IMR-90 (cell line): ENCODE data around the gene THOP1. TPM values are rescaled to one million over a fixed set of nuclear protein-coding genes. Genes with fewer than 3 reads are reported as not detected.

ENCODE experiments used
- ATAC-seq: fragments of 200-7000 bp; cut with Tn5 transposase; 2 replicates; pipeline ENCODE4 v1.9.1; 2020; ENCODE audit warnings: low read depth, mild to moderate bottlenecking, moderate library complexity
- BruUV-seq: library from RNA; stranded (reverse); fragments of 400-500 nt; replicated peaks from 2 replicates; lab custom pipeline; 2021; lab: Mats Ljungman, UMichigan
- CTCF ChIA-PET: fragments of 300-600 bp; formaldehyde crosslinking; extraction: SDS; loops from one replicate; lab custom pipeline; 2021; ENCODE audit warnings: antibody characterized with exemption; lab: Yijun Ruan, JAX
- POLR2A ChIA-PET: fragments of 300-600 bp; sonication (Branson Sonifier 250); formaldehyde crosslinking; loops from one replicate; lab custom pipeline; 2022; ENCODE audit warnings: antibody characterized with exemption; ENCODE audit not compliant: unreplicated experiment; lab: Charles Lee
- DNase-seq: peaks from one replicate; pipeline ENCODE4 v3.0.0; 2013
- H2AFZ ChIP-seq: replicated peaks from 2 replicates; pipeline ENCODE3; 2013; ENCODE audit warnings: low read length, mild to moderate bottlenecking; ENCODE audit not compliant: poor library complexity
- H2AK5ac ChIP-seq: 2 replicates; pipeline ENCODE4 v1.6.1; 2013; ENCODE audit warnings: low read depth, low read length, inconsistent platforms
- H2AK9ac ChIP-seq: replicated peaks from 2 replicates; pipeline ENCODE3; 2013; ENCODE audit warnings: mild to moderate bottlenecking, low read depth, low read length, moderate library complexity; ENCODE audit not compliant: poor library complexity
- H2BK120ac ChIP-seq: 2 replicates; pipeline ENCODE4 v1.6.1; 2013; ENCODE audit warnings: low read depth, low read length, inconsistent platforms
- H2BK15ac ChIP-seq: 3 replicates; pipeline ENCODE4 v1.6.1; 2013; ENCODE audit warnings: low read depth, low read length, inconsistent platforms
- H2BK20ac ChIP-seq: 2 replicates; pipeline ENCODE4 v1.6.1; 2013; ENCODE audit warnings: low read depth, mild to moderate bottlenecking, inconsistent platforms, low read length, moderate library complexity
- H2BK5ac ChIP-seq: 2 replicates; pipeline ENCODE4 v1.6.1; 2013; ENCODE audit warnings: mild to moderate bottlenecking, low read depth, low read length, inconsistent platforms; ENCODE audit not compliant: poor library complexity, severe bottlenecking
- H3K14ac ChIP-seq: replicated peaks from 2 replicates; pipeline ENCODE4 v1.6.1; 2013; ENCODE audit warnings: low read depth, low read length, inconsistent platforms
- H3K18ac ChIP-seq: 2 replicates; pipeline ENCODE4 v1.6.1; 2013; ENCODE audit warnings: low read depth, low read length, control low read depth
- H3K23ac ChIP-seq: 2 replicates; pipeline ENCODE4 v1.6.1; 2013; ENCODE audit warnings: low read depth, low read length, inconsistent platforms
- H3K27ac ChIP-seq: 2 replicates; pipeline ENCODE4 v1.5.1; 2013; ENCODE audit warnings: mild to moderate bottlenecking, control low read depth, low read length; ENCODE audit not compliant: insufficient read depth
- H3K27me3 ChIP-seq: 2 replicates; pipeline ENCODE4 v1.6.1; 2013; ENCODE audit warnings: low read length; ENCODE audit not compliant: control insufficient read depth, insufficient read depth
- H3K36me3 ChIP-seq: 2 replicates; pipeline ENCODE4 v1.6.1; 2013; ENCODE audit warnings: low read length, mixed read lengths; ENCODE audit not compliant: control insufficient read depth, insufficient read depth
- H3K4ac ChIP-seq: 2 replicates; pipeline ENCODE4 v1.6.1; 2013; ENCODE audit warnings: low read depth, low read length, inconsistent platforms
- H3K4me1 ChIP-seq: 2 replicates; pipeline ENCODE4 v1.6.1; 2013; ENCODE audit warnings: low read length, mixed read lengths; ENCODE audit not compliant: control insufficient read depth, insufficient read depth
- H3K4me2 ChIP-seq: 2 replicates; pipeline ENCODE4 v1.6.1; 2013; ENCODE audit warnings: low read depth, mild to moderate bottlenecking, control low read depth, low read length, moderate library complexity
- H3K4me3 ChIP-seq: 2 replicates; pipeline ENCODE4 v1.5.1; 2013; ENCODE audit warnings: low read depth, mild to moderate bottlenecking, control low read depth, low read length, moderate library complexity; ENCODE audit not compliant: insufficient read depth
- H3K56ac ChIP-seq: 2 replicates; pipeline ENCODE4 v1.6.1; 2013; ENCODE audit warnings: low read length, inconsistent platforms; ENCODE audit not compliant: insufficient read depth; ENCODE audit errors: extremely low read depth
- H3K79me1 ChIP-seq, 2 experiments: 2 replicates each; pipeline ENCODE4 v1.6.1; 2013; ENCODE audit warnings: low read length in 2 of 2, inconsistent platforms in 1 of 2, low read depth in 1 of 2
- H3K9ac ChIP-seq: 2 replicates; pipeline ENCODE4 v1.6.1; 2013; ENCODE audit warnings: low read depth, low read length, control low read depth
- H3K9me1 ChIP-seq: 2 replicates; pipeline ENCODE4 v1.6.1; 2013; ENCODE audit warnings: low read length, inconsistent platforms; ENCODE audit not compliant: insufficient read depth
- H3K9me3 ChIP-seq: 2 replicates; pipeline ENCODE4 v1.6.1; 2013; ENCODE audit warnings: low read length; ENCODE audit not compliant: control insufficient read depth, insufficient read depth
- H4K20me1 ChIP-seq: 2 replicates; pipeline ENCODE4 v1.6.1; 2013; ENCODE audit warnings: low read length, inconsistent platforms; ENCODE audit not compliant: insufficient read depth
- H4K5ac ChIP-seq: 2 replicates; pipeline ENCODE4 v1.6.1; 2013; ENCODE audit warnings: mild to moderate bottlenecking, low read depth, low read length, control low read depth
- H4K8ac ChIP-seq, 2 experiments: 2 replicates each; pipeline ENCODE4 v1.6.1; 2013; ENCODE audit warnings: low read depth in 2 of 2, low read length in 2 of 2, control low read depth in 1 of 2, inconsistent platforms in 1 of 2
- H4K91ac ChIP-seq: 2 replicates; pipeline ENCODE4 v1.6.1; 2013; ENCODE audit warnings: low read depth, low read length, inconsistent platforms; ENCODE audit not compliant: insufficient read depth
- CHD1 ChIP-seq: IDR thresholded peaks from 2 replicates; pipeline ENCODE4 v1.6.1; 2012; ENCODE audit warnings: low read depth, low read length, improper control_type of control experiment
- MAFK ChIP-seq: IDR thresholded peaks from 2 replicates; pipeline ENCODE4 v1.6.1; 2012; ENCODE audit warnings: low read depth, low read length, improper control_type of control experiment
- MAZ ChIP-seq: IDR thresholded peaks from 2 replicates; pipeline ENCODE4 v1.6.1; 2012; ENCODE audit warnings: low read depth, mild to moderate bottlenecking, low read length, improper control_type of control experiment, moderate library complexity, borderline replicate concordance
- NFE2L2 ChIP-seq: fragments of 150-350 bp; IDR thresholded peaks from 2 replicates; pipeline ENCODE4 v1.6.1; 2016; ENCODE audit warnings: low read depth, mild to moderate bottlenecking, low read length
- RCOR1 ChIP-seq: IDR thresholded peaks from 2 replicates; pipeline ENCODE4 v1.6.1; 2012; ENCODE audit warnings: mild to moderate bottlenecking, low read length, improper control_type of control experiment; ENCODE audit not compliant: insufficient replicate concordance
- SMC3 ChIP-seq: fragments of 150-350 bp; IDR thresholded peaks from 2 replicates; pipeline ENCODE4 v1.6.1; 2016; ENCODE audit warnings: low read depth, mild to moderate bottlenecking, antibody characterized with exemption, low read length, moderate library complexity
- WGBS, 2 experiments: methylation state at CpG; one replicate each; pipeline versions ENCODE4 v1.1.5 to v1.1.7; 2013; ENCODE audit warnings: missing lambda C conversion rate in 2 of 2; ENCODE audit not compliant: insufficient read length in 1 of 2; ENCODE audit errors: extremely low coverage in 2 of 2; 5-methylcytosine and 5-hydroxymethylcytosine counted together
- dilution Hi-C: fragments of 300-500 bp; cut with HindIII; formaldehyde crosslinking; loops from one replicate; pipeline ENCODE4 v1.14.3; 2018; ENCODE audit warnings: low sequenced_read_pairs; ENCODE audit not compliant: unreplicated experiment
- in situ Hi-C: fragments of 300-500 bp; cut with MboI; formaldehyde crosslinking; loops from 3 replicates; pipeline ENCODE4 v1.14.3; 2019; ENCODE audit warnings: low sequenced_read_pairs, inconsistent platforms, mixed read lengths
- intact Hi-C: fragments of 100-400 bp; cut with micrococcal nuclease; formaldehyde crosslinking; loops from 2 replicates; pipeline ENCODE4 v1.10.0; 2022
- polyA plus RNA-seq, 3 experiments: library from polyadenylated mRNA; depleted of rRNA; stranded (reverse); fragments of >200 nt; gene quantifications; 2 replicates each; pipeline ENCODE4 v1.2.3, GENCODE V29; 2012; ENCODE audit warnings: low replicate concordance in 1 of 3
- total RNA-seq: library from RNA; depleted of rRNA; stranded (reverse); fragments of >200 nt; gene quantifications from 2 replicates; pipeline ENCODE4 v1.2.3, GENCODE V29; 2012
- TF ChIP-seq, protein P1 (sequence below): fragments of 150-350 bp; IDR thresholded peaks from 2 replicates; pipeline ENCODE4 v1.6.1; 2016; ENCODE audit warnings: low read depth, mild to moderate bottlenecking, low read length, moderate library complexity, borderline replicate concordance

THOP1 gene
- total and polyA plus RNA-seq, 2 of the 4 experiments (the other 2 are of a cell fraction) = 57.5 to 91.9 TPM

DNA sequence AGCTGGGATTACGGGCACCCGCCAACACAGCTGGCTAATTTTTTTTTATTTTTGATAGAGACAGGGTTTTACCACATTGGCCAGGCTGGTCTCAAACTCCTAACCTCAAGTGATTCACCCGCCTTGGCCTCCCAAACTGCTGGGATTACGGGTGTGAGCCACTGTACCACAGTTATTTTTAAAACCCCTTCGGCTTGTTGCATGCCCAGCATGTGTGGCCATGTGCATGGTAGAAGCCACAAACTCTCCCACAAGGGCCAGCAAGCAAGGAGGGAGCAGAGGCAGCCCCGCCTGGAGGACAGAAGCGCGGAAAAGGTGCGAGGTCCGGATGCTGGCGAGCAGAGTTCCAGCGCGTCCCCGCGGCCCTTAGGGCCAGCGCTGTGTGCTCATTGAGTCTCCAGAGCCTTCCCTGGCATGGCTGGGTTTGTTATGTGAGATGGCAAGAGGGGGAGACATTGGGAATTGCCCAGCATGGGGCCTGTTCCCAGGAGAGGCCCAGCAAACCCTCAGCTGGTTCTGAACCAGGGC is 12.9 kb downstream of the THOP1 start:
- intact Hi-C loops (no loop called here), dilution Hi-C loops (no loop called here), in situ Hi-C loops (no loop called here)
- Histone ChIP-seq H3K27ac (no peak overlapping the region), H2AK5ac (no peak overlapping the region), H3K14ac (no peak overlapping the region), H2BK20ac (no peak overlapping the region), H3K56ac (no peak overlapping the region), H2BK120ac (no peak overlapping the region), H4K5ac (no peak overlapping the region), H4K8ac (no peak overlapping the region), H2AK9ac (no peak overlapping the region), H3K18ac (no peak overlapping the region), H2AFZ (no peak overlapping the region), H3K9ac (no peak overlapping the region), H3K9me3 (no peaks in the 10 kb centered on the region), H3K4me3 (no peak overlapping the region), H2BK5ac (no peak overlapping the region), H3K4ac (no peak overlapping the region), H4K20me1 (peaks cover 6% of the 10 kb centered on the region; the same call in 1 of the 2 replicates), H3K79me1 (peaks cover 0 to 44% of the 10 kb centered on the region in 2 experiments; a peak in 3 of 4 replicates), H3K27me3 (no peaks in the 10 kb centered on the region), H3K36me3 (peaks cover 50% of the 10 kb centered on the region), H3K9me1 (no peaks in the 10 kb centered on the region), H3K4me1 (no peaks in the 10 kb centered on the region), H2BK15ac (no peak overlapping the region), H4K91ac (no peak overlapping the region), H3K23ac (no peak overlapping the region), H3K4me2 (no peak overlapping the region)
- BruUV-seq = no TSS peak
- DNase-seq = no peak
- CTCF ChIA-PET = no interaction called here
- ATAC-seq = no peak
- WGBS, 2 experiments = 100% methylated on average over 8 of the region's 16 CpGs; no CpG with 5 or more reads in 1 of the 2 experiments
- POLR2A ChIA-PET = no interaction called here
- TF ChIP-seq SMC3 (no peak), NFE2L2 (no peak), MAFK (no peak), RCOR1 (no peak), CHD1 (no peak), MAZ (no peak)
- TF ChIP-seq, protein P1, sequence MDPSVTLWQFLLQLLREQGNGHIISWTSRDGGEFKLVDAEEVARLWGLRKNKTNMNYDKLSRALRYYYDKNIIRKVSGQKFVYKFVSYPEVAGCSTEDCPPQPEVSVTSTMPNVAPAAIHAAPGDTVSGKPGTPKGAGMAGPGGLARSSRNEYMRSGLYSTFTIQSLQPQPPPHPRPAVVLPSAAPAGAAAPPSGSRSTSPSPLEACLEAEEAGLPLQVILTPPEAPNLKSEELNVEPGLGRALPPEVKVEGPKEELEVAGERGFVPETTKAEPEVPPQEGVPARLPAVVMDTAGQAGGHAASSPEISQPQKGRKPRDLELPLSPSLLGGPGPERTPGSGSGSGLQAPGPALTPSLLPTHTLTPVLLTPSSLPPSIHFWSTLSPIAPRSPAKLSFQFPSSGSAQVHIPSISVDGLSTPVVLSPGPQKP = no peak
